Measurements from ENCODE around the gene FOXP1. TPM values are rescaled to one million over a fixed set of nuclear protein-coding genes. Genes with fewer than 3 reads are reported as not detected.
A peak's percentile ranks its signal among the peaks of the same experiment; 100 is the strongest.

FOXP1 gene
- total and polyA plus RNA-seq, 2 of the 13 experiments (the other 11 are each of a cell fraction or from before 2014, with no cell fraction given): 40.4 to 59.0 TPM

DNA sequence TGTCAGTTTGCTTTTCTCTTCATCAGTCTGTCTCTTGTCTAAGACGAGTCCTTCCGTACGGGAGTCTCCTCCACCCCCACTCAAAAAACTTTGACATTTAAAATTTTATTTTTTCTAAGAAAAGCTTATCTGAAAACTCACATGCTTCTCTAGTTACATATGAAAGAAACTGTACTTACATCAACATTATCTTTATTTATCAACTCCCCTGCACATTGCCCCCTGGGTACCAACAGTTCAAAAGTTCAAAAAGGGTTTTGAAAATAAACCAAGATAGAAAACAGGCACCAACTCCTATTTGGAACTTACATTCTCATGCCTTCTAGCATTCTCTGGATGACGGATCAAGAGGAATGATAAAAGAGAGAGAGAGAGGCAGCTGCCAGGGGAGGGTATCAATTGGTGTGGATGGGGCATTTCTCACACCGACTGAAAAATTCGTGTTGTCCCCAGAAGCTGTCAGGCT, 182.5 kb downstream of the FOXP1 start (continued):
- TF ChIP-seq MAFG (CRISPR knock-in tag; IDR thresholded peaks at IDR 0.05) (no peak), TCF7 (IDR thresholded peaks at IDR 0.05; ENCODE audit: low read depth) (0 out of 2 replicates have a peak, but pooled peaks have one; percentile 21), ZFP36 (IDR thresholded peaks at IDR 0.05; ENCODE audit: borderline replicate concordance, low read depth, low read length, partially characterized antibody) (no peak), PLRG1 (conservative IDR thresholded peaks at IDR 0.05) (no peak), ATF7-NPFF (CRISPR knock-in tag; IDR thresholded peaks at IDR 0.05; ENCODE audit: low read depth) (no peak), SAP130 (CRISPR knock-in tag; IDR thresholded peaks at IDR 0.05; ENCODE audit: low read depth) (peak; percentile 12; the same call in 1 of the 2 replicates), STAT5B (CRISPR knock-in tag; IDR thresholded peaks at IDR 0.05) (no peak)
- TF ChIP-seq, protein P1, sequence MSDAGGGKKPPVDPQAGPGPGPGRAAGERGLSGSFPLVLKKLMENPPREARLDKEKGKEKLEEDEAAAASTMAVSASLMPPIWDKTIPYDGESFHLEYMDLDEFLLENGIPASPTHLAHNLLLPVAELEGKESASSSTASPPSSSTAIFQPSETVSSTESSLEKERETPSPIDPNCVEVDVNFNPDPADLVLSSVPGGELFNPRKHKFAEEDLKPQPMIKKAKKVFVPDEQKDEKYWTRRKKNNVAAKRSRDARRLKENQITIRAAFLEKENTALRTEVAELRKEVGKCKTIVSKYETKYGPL (CRISPR knock-in tag; IDR thresholded peaks at IDR 0.05): no peak
- TF ChIP-seq, protein P2, sequence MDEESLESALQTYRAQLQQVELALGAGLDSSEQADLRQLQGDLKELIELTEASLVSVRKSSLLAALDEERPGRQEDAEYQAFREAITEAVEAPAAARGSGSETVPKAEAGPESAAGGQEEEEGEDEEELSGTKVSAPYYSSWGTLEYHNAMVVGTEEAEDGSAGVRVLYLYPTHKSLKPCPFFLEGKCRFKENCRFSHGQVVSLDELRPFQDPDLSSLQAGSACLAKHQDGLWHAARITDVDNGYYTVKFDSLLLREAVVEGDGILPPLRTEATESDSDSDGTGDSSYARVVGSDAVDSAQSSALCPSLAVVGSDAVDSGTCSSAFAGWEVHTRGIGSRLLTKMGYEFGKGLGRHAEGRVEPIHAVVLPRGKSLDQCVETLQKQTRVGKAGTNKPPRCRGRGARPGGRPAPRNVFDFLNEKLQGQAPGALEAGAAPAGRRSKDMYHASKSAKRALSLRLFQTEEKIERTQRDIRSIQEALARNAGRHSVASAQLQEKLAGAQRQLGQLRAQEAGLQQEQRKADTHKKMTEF (CRISPR knock-in tag; IDR thresholded peaks at IDR 0.05): no peak

DNA sequence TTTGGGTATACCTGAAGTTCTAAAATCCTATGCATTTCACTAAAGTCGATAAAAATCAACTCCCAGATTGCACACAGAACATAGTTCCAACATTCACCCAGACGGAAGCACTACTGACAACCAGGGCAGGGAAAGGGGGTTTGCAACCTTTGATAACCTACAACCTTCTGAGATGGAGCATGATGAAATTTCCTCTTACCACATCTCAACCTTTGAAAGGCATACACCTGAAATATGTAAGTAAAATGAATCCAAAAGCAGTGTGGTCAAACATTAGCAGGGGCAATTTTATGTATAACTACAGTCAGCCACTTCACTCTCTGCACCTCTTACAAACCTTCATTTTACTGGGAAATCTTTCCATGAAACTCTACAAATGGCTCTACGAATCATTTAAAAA, 184.1 kb downstream of the FOXP1 start:
- H3K4me2 ChIP-seq (ENCODE audit: low read depth, low read length): no peak overlapping the region
- ChIA-PET CTCF (ENCODE audit: low intra/inter-chr PET ratio, low total read pairs) (no interaction called here), POLR2A (no interaction called here)
- 55% methylated on average over 3 of the region's 3 CpGs for WGBS (ENCODE audit: low lambda C conversion rate)
- no peaks in the 10 kb centered on the region for H3K36me3 ChIP-seq (replicated peaks in 1 of 2; ENCODE audit: control insufficient read depth in 1 of 2, insufficient read depth in 2 of 2, low read length in 2 of 2)
- no peaks in the 10 kb centered on the region; the same call in 1 of the 2 replicates for H4K20me1 ChIP-seq (ENCODE audit: insufficient read depth, low read length)
- H3K27me3 ChIP-seq (ENCODE audit: control insufficient read depth in 1 of 2, insufficient read depth in 2 of 2, low read length in 2 of 2): no peaks in the 10 kb centered on the region
- H3K9ac ChIP-seq (ENCODE audit: insufficient read depth, low read depth, low read length): no peak overlapping the region
- intact Hi-C loops (cut with micrococcal nuclease; ENCODE audit: unreplicated experiment) (loop anchor here (5.0 to 10.0 kb wide), 2 partner anchors 183 to 385 kb away; partner anchors contain the start of genes FOXP1 and PROK2), in situ Hi-C loops (cut with HindIII; ENCODE audit: extremely low pct_ligation_motif_present, low pct_unique_long_range_greater_than_20kb) (no loop called here)
- peaks cover 10% of the 10 kb centered on the region for H3K79me2 ChIP-seq (ENCODE audit: insufficient read depth, low read length)
- no peak overlapping the region for H2AFZ ChIP-seq (ENCODE audit: low read length)
- H3K27ac ChIP-seq (ENCODE audit: extremely low read length, insufficient read depth, low read length): peak overlapping the region; percentile 18
- H3K9me3 ChIP-seq (ENCODE audit: low read length): no peaks in the 10 kb centered on the region
- BruUV-seq (replicated peaks): no TSS peak
- FAIRE-seq (peak; percentile 68), ATAC-seq (peak; percentile 60), DNase-seq (ENCODE audit: low spot score) (peak; percentile 51)
- peaks cover 55% of the 10 kb centered on the region for H3K4me1 ChIP-seq (ENCODE audit: insufficient read depth, low read length)
- H3K4me3 ChIP-seq (replicated peaks in 1 of 3; ENCODE audit: insufficient read depth in 1 of 3, low read depth in 2 of 3, low read length in 3 of 3): no peak overlapping the region
- peak; percentile 36; the same call in 1 of the 2 replicates for TF ChIP-seq HNF4G (IDR thresholded peaks at IDR 0.05; ENCODE audit: borderline replicate concordance, low read depth, low read length)
- no peak for TF ChIP-seq HNF4G (CRISPR knock-in tag; IDR thresholded peaks at IDR 0.05; ENCODE audit: borderline replicate concordance, low read depth)
- TF ChIP-seq, protein P3, sequence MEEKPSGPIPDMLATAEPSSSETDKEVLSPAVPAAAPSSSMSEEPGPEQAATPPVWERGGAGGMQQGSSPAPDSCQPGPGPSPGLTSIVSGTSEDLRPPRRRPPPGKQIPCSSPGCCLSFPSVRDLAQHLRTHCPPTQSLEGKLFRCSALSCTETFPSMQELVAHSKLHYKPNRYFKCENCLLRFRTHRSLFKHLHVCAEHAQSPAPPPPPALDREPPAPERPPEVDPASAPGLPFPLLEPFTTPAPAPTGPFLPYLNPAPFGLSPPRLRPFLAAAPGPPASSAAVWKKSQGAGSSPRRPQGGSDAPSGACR (CRISPR knock-in tag; IDR thresholded peaks at IDR 0.05): no peak
- TF ChIP-seq, protein P4, sequence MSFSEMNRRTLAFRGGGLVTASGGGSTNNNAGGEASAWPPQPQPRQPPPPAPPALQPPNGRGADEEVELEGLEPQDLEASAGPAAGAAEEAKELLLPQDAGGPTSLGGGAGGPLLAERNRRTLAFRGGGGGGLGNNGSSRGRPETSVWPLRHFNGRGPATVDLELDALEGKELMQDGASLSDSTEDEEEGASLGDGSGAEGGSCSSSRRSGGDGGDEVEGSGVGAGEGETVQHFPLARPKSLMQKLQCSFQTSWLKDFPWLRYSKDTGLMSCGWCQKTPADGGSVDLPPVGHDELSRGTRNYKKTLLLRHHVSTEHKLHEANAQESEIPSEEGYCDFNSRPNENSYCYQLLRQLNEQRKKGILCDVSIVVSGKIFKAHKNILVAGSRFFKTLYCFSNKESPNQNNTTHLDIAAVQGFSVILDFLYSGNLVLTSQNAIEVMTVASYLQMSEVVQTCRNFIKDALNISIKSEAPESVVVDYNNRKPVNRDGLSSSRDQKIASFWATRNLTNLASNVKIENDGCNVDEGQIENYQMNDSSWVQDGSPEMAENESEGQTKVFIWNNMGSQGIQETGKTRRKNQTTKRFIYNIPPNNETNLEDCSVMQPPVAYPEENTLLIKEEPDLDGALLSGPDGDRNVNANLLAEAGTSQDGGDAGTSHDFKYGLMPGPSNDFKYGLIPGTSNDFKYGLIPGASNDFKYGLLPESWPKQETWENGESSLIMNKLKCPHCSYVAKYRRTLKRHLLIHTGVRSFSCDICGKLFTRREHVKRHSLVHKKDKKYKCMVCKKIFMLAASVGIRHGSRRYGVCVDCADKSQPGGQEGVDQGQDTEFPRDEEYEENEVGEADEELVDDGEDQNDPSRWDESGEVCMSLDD (CRISPR knock-in tag; IDR thresholded peaks at IDR 0.05; ENCODE audit: borderline replicate concordance): no peak
- TF ChIP-seq, protein P5, sequence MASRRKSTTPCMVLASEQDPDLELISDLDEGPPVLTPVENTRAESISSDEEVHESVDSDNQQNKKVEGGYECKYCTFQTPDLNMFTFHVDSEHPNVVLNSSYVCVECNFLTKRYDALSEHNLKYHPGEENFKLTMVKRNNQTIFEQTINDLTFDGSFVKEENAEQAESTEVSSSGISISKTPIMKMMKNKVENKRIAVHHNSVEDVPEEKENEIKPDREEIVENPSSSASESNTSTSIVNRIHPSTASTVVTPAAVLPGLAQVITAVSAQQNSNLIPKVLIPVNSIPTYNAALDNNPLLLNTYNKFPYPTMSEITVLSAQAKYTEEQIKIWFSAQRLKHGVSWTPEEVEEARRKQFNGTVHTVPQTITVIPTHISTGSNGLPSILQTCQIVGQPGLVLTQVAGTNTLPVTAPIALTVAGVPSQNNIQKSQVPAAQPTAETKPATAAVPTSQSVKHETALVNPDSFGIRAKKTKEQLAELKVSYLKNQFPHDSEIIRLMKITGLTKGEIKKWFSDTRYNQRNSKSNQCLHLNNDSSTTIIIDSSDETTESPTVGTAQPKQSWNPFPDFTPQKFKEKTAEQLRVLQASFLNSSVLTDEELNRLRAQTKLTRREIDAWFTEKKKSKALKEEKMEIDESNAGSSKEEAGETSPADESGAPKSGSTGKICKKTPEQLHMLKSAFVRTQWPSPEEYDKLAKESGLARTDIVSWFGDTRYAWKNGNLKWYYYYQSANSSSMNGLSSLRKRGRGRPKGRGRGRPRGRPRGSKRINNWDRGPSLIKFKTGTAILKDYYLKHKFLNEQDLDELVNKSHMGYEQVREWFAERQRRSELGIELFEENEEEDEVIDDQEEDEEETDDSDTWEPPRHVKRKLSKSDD (CRISPR knock-in tag; IDR thresholded peaks at IDR 0.05; ENCODE audit: low read depth): no peak
- TF ChIP-seq ISL2 (CRISPR knock-in tag; IDR thresholded peaks at IDR 0.05): peak; percentile 57; the same call in 1 of the 2 replicates
